Measurements from ENCODE around the gene CPED1. TPM values are rescaled to one million over a fixed set of nuclear protein-coding genes. Genes with fewer than 3 reads are reported as not detected.

Gene CPED1
- total RNA-seq, 1 experiment from 2014 or later, result 0.13 TPM

DNA sequence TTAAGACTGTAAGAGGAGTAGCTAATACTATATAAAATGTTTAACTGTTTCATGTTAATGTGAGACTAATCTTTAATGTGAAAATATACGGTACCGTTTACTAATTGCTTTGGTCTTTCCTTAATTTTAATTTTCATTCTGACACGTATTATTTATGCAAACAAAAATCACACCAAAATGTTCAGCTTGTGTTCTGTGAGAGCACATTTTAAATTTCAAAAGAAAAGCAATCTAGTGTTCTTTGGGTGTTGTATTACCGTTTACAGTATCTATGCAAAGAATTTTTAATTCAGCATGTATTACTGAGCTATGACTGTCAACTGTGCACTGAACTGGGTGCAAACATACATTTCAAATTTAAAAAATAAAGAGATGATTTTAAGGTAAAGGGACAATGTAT, 342.5 kb downstream of the CPED1 start:
- no peak overlapping the region for H2BK5ac ChIP-seq (ENCODE audit: insufficient read length, low read length)
- no peak overlapping the region for H2BK20ac ChIP-seq (ENCODE audit: low read depth, low read length, poor library complexity, severe bottlenecking)
- H3K9me3 ChIP-seq (ENCODE audit: control insufficient read depth, low read depth, low read length), result no peaks in the 10 kb centered on the region
- H4K20me1 ChIP-seq (ENCODE audit: control insufficient read depth, insufficient read depth, insufficient read length), result no peaks in the 10 kb centered on the region
- no peak overlapping the region for H3T11ph ChIP-seq (ENCODE audit: low read length)
- no peak overlapping the region for H3K27ac ChIP-seq (ENCODE audit: insufficient read length, low read depth, low read length)
- no peaks in the 10 kb centered on the region for H3K79me2 ChIP-seq (ENCODE audit: insufficient read depth, low read length)
- H3K27me3 ChIP-seq (ENCODE audit: insufficient read depth, low read length), result peaks cover 11% of the 10 kb centered on the region; the same call in 1 of the 2 replicates
- H2BK12ac ChIP-seq (ENCODE audit: insufficient read length, low read depth, low read length), result no peak overlapping the region
- WGBS (ENCODE audit: extremely low coverage, insufficient read length, low lambda C conversion rate), result no CpG with 5 or more reads among the region's 4 CpGs
- no peak for DNase-seq
- no peak overlapping the region for H3K18ac ChIP-seq (ENCODE audit: insufficient read length, low read depth, low read length)
- H4K8ac ChIP-seq (replicated peaks; ENCODE audit: insufficient read length, low read depth, low read length), result no peak overlapping the region
- H3K23me2 ChIP-seq (ENCODE audit: insufficient read length, low read depth, low read length, poor library complexity, severe bottlenecking), result peaks cover 19% of the 10 kb centered on the region
- TF ChIP-seq, protein P1, sequence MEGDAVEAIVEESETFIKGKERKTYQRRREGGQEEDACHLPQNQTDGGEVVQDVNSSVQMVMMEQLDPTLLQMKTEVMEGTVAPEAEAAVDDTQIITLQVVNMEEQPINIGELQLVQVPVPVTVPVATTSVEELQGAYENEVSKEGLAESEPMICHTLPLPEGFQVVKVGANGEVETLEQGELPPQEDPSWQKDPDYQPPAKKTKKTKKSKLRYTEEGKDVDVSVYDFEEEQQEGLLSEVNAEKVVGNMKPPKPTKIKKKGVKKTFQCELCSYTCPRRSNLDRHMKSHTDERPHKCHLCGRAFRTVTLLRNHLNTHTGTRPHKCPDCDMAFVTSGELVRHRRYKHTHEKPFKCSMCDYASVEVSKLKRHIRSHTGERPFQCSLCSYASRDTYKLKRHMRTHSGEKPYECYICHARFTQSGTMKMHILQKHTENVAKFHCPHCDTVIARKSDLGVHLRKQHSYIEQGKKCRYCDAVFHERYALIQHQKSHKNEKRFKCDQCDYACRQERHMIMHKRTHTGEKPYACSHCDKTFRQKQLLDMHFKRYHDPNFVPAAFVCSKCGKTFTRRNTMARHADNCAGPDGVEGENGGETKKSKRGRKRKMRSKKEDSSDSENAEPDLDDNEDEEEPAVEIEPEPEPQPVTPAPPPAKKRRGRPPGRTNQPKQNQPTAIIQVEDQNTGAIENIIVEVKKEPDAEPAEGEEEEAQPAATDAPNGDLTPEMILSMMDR (conservative IDR thresholded peaks at IDR 0.05), result no peak
- no peak overlapping the region for H3K56ac ChIP-seq (ENCODE audit: insufficient read length, low read depth, low read length)
- H4K91ac ChIP-seq (ENCODE audit: insufficient read length, low read depth, low read length), result no peak overlapping the region
- H3K27me3 Mint-ChIP-seq (ENCODE audit: low read depth), result peaks cover 46% of the 10 kb centered on the region
- H3K4me3 Mint-ChIP-seq, result no peak overlapping the region
- H3K27ac Mint-ChIP-seq, result no peak overlapping the region
- H3K79me1 ChIP-seq (ENCODE audit: insufficient read depth, low read depth, low read length, poor library complexity, severe bottlenecking), result no peaks in the 10 kb centered on the region
- no peak overlapping the region for H2BK15ac ChIP-seq (ENCODE audit: low read depth, low read length)
- H2AFZ ChIP-seq (ENCODE audit: low read length), result no peak overlapping the region
- H3K9ac ChIP-seq (ENCODE audit: extremely low read depth, insufficient read length, low read length), result no peak overlapping the region
- H3K4ac ChIP-seq (ENCODE audit: low read depth, low read length), result no peak overlapping the region
- H3K4me2 ChIP-seq (ENCODE audit: insufficient read depth, insufficient read length, low read length), result no peak overlapping the region
- H3K4me1 Mint-ChIP-seq, result peaks cover 5 to 14% of the 10 kb centered on the region in 2 experiments
- H4K5ac ChIP-seq (ENCODE audit: insufficient read length, low read depth, low read length), result no peak overlapping the region
- no peak overlapping the region for H2BK120ac ChIP-seq (ENCODE audit: low read depth, low read length, poor library complexity, severe bottlenecking)
- no peaks in the 10 kb centered on the region; a peak in 1 of 7 replicates for H3K36me3 Mint-ChIP-seq (ENCODE audit: insufficient read depth in 1 of 3, low read depth in 3 of 3)
- no peak overlapping the region for H3K14ac ChIP-seq (ENCODE audit: insufficient read depth, low read length)
- H3K4me1 ChIP-seq (ENCODE audit: insufficient read depth, low read length), result no peaks in the 10 kb centered on the region
- no peak overlapping the region for H2AK5ac ChIP-seq (ENCODE audit: insufficient read length, low read length)
- H3K23ac ChIP-seq (ENCODE audit: insufficient read length, low read depth, low read length), result no peak overlapping the region
- H3K9me3 Mint-ChIP-seq, result no peaks in the 10 kb centered on the region

Measured in H9 (cell line).